K562 (cell line): Measurements from ENCODE around the gene BPIFB2. TPM values are rescaled to one million over a fixed set of nuclear protein-coding genes. Genes with fewer than 3 reads are reported as not detected.

ENCODE experiments used
- RBM39 ChIP-seq: fragments of 200-400 bp; formaldehyde crosslinking; optimal IDR thresholded peaks from 2 replicates; pipeline ENCODE3; 2018; ENCODE audit warnings: low read depth, low read length
- polyA plus RNA-seq, 8 experiments: library from polyadenylated mRNA; depleted of rRNA in 4 of 8; stranded (reverse) in 5 of 8; unstranded in 3 of 8; fragments of >200 nt; fragmentation: Nextera tagmentation in 2 of 8; fragmentation: Illumina TruSeq in 1 of 8; extraction: Ambion mirVana in 2 of 8; extraction: Trizol in 1 of 8; gene quantifications; 2 replicates each; pipeline versions ENCODE4 v1.2.1 to v1.2.3, GENCODE V29; 2011 to 2014; ENCODE audit warnings: inconsistent platforms in 1 of 8, missing spikeins in 1 of 8
- total RNA-seq, 7 experiments: library from RNA; depleted of rRNA in 6 of 7; stranded (reverse); fragments of >200 nt in 6 of 7; fragmentation: Illumina TruSeq in 2 of 7; extraction: Trizol in 2 of 7; gene quantifications; 2 replicates each; pipeline versions ENCODE4 v1.2.1 to v1.2.3, GENCODE V29; 2011 to 2021; ENCODE audit warnings: low replicate concordance in 1 of 7
- TF ChIP-seq, protein P1 (sequence below): fragments of 150-350 bp; IDR thresholded peaks from 2 replicates; pipeline ENCODE4 v1.6.1; 2014; ENCODE audit warnings: low read depth, mild to moderate bottlenecking, low read length, borderline replicate concordance
- TF ChIP-seq, protein P2 (sequence below): fragments of 250-450 bp; sonication (Bioruptor Pico); IDR thresholded peaks from 2 replicates; pipeline ENCODE4 v1.4.0; 2020; ENCODE audit warnings: mild to moderate bottlenecking, moderate library complexity

The BPIFB2 gene
- total and polyA plus RNA-seq, 9 of the 15 experiments (the other 6 are each of a cell fraction or from before 2014, with no cell fraction given) = not detected

DNA sequence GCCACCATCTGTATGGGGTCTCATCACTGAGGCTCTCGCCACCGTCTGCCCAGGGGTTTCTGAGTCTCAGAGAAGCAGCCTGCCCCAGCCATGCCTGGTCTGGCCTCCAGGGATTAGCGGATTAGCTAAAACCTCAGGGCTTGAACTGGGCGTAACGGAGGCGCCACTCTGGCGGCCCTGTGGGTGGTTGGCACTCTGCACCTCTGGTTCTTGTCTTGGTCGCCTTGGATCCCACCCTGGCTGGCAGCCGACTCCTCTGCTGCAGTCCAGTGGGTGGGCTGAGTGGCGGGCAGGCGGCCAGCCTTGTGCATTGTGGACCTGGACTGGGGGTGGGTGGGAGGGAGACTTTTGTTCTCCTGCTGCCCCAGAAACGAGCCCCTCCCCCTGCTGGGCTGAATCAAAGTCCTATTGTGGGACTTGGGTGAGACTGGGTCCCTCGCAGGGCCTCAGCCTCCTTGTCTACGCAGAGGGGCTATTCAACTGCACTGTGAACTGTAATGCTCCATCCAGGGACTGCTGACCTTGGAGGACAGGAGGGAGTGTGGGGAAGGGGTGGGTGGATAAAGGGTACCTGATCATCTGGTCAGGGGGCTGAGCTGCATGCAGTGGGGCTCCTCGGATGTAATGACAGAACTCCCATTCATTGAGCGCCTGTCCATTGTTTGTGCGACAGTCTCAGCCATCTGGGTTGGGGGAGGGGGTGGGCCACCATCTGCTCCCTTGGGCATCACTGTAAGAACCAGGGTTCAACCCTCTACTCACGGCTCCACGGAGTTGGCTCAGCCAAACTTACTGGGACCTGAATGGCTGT lies 27.2 kb upstream of the BPIFB2 start (continued):
- TF ChIP-seq, protein P1, sequence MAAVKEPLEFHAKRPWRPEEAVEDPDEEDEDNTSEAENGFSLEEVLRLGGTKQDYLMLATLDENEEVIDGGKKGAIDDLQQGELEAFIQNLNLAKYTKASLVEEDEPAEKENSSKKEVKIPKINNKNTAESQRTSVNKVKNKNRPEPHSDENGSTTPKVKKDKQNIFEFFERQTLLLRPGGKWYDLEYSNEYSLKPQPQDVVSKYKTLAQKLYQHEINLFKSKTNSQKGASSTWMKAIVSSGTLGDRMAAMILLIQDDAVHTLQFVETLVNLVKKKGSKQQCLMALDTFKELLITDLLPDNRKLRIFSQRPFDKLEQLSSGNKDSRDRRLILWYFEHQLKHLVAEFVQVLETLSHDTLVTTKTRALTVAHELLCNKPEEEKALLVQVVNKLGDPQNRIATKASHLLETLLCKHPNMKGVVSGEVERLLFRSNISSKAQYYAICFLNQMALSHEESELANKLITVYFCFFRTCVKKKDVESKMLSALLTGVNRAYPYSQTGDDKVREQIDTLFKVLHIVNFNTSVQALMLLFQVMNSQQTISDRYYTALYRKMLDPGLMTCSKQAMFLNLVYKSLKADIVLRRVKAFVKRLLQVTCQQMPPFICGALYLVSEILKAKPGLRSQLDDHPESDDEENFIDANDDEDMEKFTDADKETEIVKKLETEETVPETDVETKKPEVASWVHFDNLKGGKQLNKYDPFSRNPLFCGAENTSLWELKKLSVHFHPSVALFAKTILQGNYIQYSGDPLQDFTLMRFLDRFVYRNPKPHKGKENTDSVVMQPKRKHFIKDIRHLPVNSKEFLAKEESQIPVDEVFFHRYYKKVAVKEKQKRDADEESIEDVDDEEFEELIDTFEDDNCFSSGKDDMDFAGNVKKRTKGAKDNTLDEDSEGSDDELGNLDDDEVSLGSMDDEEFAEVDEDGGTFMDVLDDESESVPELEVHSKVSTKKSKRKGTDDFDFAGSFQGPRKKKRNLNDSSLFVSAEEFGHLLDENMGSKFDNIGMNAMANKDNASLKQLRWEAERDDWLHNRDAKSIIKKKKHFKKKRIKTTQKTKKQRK = no peak
- TF ChIP-seq RBM39 = no peak
- TF ChIP-seq, protein P2, sequence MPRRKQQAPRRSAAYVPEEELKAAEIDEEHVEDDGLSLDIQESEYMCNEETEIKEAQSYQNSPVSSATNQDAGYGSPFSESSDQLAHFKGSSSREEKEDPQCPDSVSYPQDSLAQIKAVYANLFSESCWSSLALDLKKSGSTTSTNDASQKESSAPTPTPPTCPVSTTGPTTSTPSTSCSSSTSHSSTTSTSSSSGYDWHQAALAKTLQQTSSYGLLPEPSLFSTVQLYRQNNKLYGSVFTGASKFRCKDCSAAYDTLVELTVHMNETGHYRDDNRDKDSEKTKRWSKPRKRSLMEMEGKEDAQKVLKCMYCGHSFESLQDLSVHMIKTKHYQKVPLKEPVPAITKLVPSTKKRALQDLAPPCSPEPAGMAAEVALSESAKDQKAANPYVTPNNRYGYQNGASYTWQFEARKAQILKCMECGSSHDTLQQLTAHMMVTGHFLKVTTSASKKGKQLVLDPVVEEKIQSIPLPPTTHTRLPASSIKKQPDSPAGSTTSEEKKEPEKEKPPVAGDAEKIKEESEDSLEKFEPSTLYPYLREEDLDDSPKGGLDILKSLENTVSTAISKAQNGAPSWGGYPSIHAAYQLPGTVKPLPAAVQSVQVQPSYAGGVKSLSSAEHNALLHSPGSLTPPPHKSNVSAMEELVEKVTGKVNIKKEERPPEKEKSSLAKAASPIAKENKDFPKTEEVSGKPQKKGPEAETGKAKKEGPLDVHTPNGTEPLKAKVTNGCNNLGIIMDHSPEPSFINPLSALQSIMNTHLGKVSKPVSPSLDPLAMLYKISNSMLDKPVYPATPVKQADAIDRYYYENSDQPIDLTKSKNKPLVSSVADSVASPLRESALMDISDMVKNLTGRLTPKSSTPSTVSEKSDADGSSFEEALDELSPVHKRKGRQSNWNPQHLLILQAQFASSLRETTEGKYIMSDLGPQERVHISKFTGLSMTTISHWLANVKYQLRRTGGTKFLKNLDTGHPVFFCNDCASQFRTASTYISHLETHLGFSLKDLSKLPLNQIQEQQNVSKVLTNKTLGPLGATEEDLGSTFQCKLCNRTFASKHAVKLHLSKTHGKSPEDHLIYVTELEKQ (CRISPR knock-in tag) = no peak
